AG04450 (cell line): ENCODE results near the gene PIANP. TPM values are rescaled to one million over a fixed set of nuclear protein-coding genes. Genes with fewer than 3 reads are reported as not detected.
"Not testable (repeated sequence)": the region's sequence is repeated elsewhere in the genome, so short reads cannot be mapped to it uniquely, and the experiment has no call there.

Experiments used
- CTCF ChIA-PET: fragments of 300-600, 350-600 bp; formaldehyde crosslinking; extraction: SDS; loops from one replicate; lab custom pipeline; 2022; ENCODE audit warnings: antibody characterized with exemption, inconsistent platforms; lab: Charles Lee
- POLR2A ChIA-PET: fragments of 350-600 bp; formaldehyde crosslinking; extraction: SDS; loops from one replicate; lab custom pipeline; 2021; ENCODE audit warnings: antibody characterized with exemption, inconsistent platforms; lab: Yijun Ruan, JAX
- DNase-seq: peaks from one replicate; pipeline ENCODE4 v3.0.0-alpha.2; 2011; ENCODE audit warnings: low read depth, low spot score
- H3K27ac ChIP-seq: one replicate; pipeline ENCODE4 v1.5.1; 2012; ENCODE audit warnings: low read depth, low read length, control low read depth
- H3K27me3 ChIP-seq: one replicate; pipeline ENCODE4 v1.6.0; 2012; ENCODE audit warnings: low read length; ENCODE audit not compliant: control insufficient read depth, insufficient read depth
- H3K4me3 ChIP-seq: 2 replicates; pipeline ENCODE4 v1.5.1; 2011; ENCODE audit warnings: mild to moderate bottlenecking, low read depth, low read length, control low read depth
- H3K9me3 ChIP-seq: 2 replicates; pipeline ENCODE4 v1.5.1; 2012; ENCODE audit warnings: low read length; ENCODE audit not compliant: control insufficient read depth, insufficient read depth
- polyA plus RNA-seq: library from polyadenylated mRNA; depleted of rRNA; stranded (reverse); fragments of >200 nt; gene quantifications from 2 replicates; pipeline ENCODE4 v1.2.3, GENCODE V29; 2011
- TF ChIP-seq, protein P1 (sequence below): IDR thresholded peaks from 2 replicates; pipeline ENCODE4 v1.5.1; 2011; ENCODE audit warnings: low read depth, low read length, control low read depth, inconsistent platforms

The PIANP gene
- polyA plus RNA-seq, 1 experiment, result 1.2 TPM

DNA sequence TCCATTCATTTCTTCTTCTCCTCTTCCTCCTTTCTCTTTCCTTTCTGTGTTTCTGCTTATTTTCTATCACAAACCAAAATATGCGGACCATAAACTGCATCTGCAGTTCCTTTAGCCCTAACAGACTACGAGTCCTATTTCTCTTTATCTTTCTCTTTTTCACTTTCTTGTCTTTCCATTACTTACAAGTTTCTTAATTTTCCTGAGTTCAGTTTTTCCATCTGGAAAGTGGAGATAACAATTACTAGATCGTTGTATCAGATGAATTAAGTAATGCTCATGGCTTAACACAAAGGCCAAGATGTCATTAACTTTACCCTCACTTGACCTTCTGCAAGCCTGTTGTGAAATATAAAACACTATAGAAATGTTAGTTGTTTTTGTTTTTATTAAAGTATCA is 22.2 kb upstream of the PIANP start:
- H3K27ac ChIP-seq, result no peak overlapping the region
- no peak overlapping the region for H3K4me3 ChIP-seq
- no peak for DNase-seq
- H3K9me3 ChIP-seq, result no peaks in the 10 kb centered on the region
- TF ChIP-seq, protein P1, sequence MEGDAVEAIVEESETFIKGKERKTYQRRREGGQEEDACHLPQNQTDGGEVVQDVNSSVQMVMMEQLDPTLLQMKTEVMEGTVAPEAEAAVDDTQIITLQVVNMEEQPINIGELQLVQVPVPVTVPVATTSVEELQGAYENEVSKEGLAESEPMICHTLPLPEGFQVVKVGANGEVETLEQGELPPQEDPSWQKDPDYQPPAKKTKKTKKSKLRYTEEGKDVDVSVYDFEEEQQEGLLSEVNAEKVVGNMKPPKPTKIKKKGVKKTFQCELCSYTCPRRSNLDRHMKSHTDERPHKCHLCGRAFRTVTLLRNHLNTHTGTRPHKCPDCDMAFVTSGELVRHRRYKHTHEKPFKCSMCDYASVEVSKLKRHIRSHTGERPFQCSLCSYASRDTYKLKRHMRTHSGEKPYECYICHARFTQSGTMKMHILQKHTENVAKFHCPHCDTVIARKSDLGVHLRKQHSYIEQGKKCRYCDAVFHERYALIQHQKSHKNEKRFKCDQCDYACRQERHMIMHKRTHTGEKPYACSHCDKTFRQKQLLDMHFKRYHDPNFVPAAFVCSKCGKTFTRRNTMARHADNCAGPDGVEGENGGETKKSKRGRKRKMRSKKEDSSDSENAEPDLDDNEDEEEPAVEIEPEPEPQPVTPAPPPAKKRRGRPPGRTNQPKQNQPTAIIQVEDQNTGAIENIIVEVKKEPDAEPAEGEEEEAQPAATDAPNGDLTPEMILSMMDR, result no peak
- no peaks in the 10 kb centered on the region for H3K27me3 ChIP-seq
- ChIA-PET POLR2A (no interaction called here), CTCF (interaction anchor here (1.3 to 3.2 kb wide), 5 partner anchors 30 to 168 kb away, joined by 6 to 12 read pairs (median 9); partner anchors contain the start of gene MLF2)

DNA sequence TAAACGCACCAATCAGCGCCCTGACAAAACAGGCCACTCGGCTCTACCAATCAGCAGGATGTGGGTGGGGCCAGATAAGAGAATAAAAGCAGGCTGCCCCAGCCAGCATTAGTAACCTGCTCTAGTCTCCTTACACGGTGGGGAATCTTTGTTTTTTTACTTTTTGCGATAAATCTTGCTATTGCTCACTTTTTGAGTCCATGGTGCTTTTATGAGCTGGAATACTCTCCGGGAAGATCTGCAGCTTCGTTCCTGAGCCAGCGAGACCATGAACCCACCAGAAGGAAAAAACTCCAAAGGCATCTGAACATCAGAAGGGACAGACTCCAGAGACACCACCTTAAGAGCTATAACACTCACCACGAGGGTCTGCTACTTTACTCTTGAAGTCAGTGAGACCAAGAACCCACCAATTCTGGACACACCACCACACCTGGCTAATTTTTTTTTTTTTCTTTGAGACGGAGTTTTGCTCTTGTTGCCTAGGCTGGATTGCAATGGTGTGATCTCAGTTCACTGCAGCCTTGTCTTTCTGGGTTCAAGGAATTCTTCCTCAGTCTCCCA is 16.3 kb upstream of the PIANP start:
- CTCF ChIA-PET, result no interaction called here
- DNase-seq, result no peak
- Histone ChIP-seq H3K27me3 (no peaks in the 10 kb centered on the region), H3K27ac (no peak overlapping the region), H3K4me3 (no peak overlapping the region), H3K9me3 (no peaks in the 10 kb centered on the region; the same call in 1 of the 2 replicates)
- TF ChIP-seq, protein P1, result no peak
- POLR2A ChIA-PET, result no interaction called here

DNA sequence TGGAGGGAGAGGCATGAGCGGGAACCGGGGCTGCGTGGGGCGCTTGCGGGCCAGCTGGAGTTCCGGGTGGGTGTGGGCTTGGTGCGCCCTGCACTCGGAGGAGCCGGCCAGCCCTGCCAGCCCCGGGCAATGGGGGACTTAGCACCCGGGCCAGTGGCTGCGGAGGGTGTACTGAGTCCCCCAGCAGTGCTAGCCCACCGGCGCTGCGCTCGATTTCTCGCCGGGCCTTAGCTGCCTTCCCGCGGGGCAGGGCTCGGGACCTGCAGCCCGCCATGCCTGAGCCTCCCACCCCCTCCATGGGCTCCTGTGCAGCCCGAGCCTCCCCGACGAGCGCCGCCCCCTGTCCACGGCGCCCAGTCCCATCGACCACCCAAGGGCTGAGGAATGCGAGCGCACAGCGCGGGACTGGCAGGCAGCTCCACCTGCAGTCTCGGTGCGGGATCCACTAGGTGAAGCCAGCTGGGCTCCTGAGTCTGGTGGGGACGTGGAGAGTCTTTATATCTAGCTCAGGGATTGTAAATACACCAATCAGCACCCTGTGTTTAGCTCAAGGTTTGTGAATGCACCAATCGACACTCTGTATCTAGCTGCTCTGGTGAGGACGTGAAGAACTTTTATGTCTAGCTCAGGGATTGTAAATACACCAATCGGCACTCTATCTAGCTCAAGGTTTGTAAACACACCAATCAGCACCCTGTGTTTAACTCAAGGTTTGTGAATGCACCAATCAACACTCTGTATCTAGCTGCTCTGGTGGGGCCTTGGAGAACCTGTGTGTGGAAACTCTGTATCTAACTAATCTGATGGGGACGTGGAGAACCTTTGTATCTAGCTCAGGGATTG is 15.6 kb upstream of the PIANP start:
- H3K4me3 ChIP-seq, H3K27ac ChIP-seq, H3K27me3 ChIP-seq, DNase-seq, H3K9me3 ChIP-seq, CTCF ChIA-PET, POLR2A ChIA-PET: not testable (repeated sequence)

DNA sequence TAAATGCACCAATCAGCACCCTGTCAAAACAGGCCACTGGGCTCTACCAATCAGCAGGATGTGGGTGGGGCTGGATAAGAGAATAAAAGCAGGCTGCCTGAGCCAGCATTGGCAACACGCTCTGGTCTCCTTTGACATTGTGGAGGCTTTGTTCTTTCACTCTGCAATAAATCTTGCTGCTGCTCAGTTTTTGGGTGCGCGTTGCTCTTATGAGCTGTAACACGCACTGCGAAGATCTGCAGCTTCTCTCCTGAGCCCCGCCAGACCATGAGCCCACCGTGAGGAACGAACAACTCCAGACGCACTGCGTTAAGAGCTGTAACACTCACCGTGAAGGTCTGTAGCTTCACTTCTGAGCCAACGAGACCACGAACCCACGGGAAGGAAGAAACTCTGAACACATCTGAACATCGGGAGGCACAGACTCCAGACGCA is 8.4 kb upstream of the PIANP start:
- TF ChIP-seq, protein P1, result no peak
- Histone ChIP-seq H3K4me3 (no peak overlapping the region), H3K27ac (no peak overlapping the region), H3K9me3 (no peaks in the 10 kb centered on the region; the same call in 1 of the 2 replicates), H3K27me3 (no peaks in the 10 kb centered on the region)
- DNase-seq, result no peak
- POLR2A ChIA-PET, result interaction anchor here (1.4 kb wide), 1 partner anchor 15 kb away, joined by 5 read pairs; the partner anchor contains the start of gene COPS7A
- CTCF ChIA-PET, result interaction anchor here (0.5 kb wide), 1 partner anchor 139 kb away, joined by 4 read pairs; no protein-coding TSS in a partner anchor

DNA sequence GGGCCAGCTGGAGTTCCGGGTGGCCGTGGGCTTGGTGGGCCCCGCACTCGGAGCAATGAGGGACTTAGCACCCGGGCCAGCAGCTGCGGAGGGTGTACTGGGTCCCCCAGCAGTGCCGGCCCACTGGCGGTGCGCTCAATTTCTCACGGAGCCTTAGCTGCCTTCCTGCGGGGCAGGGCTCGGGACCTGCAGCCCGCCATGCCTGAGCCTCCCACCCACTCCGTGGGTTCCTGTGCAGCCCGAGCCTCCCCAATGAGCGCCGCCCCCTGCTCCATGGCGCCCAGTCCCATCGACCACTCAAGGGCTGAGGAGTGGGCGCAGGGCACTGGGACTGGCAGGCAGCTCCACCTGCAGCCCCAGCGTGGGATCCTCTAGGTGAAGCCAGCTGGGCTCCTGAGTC is 7.7 kb upstream of the PIANP start:
- POLR2A ChIA-PET, H3K9me3 ChIP-seq, H3K27me3 ChIP-seq, H3K4me3 ChIP-seq, DNase-seq, H3K27ac ChIP-seq: not testable (repeated sequence)
- CTCF ChIA-PET, result interaction anchor here (0.5 kb wide), 1 partner anchor 138 kb away, joined by 4 read pairs; no protein-coding TSS in a partner anchor

DNA sequence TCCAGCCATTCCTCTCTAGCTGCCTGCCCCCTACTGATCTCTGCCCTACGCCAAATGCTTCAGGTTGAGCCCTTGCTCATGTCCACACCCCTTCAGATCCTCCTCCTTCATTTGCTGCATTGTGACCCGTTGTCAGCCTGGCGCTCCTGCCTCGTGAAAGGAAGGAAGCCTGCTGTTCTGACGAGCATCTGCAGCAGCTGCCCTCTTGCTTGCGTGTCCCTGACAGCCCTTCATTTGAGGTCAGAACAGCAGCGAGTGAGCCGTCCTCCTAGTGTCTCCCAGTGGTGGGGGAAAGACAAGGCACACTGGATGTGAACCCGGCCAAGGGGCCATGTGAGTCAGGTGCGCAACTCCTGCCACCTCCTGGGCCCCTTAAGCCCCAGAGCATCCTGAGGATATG is 3.0 kb upstream of the PIANP start:
- TF ChIP-seq, protein P1, result no peak
- H3K27ac ChIP-seq, result no peak overlapping the region
- ChIA-PET POLR2A (no interaction called here), CTCF (interaction anchor here (1.1 kb wide), 1 partner anchor 63 kb away, joined by 3 read pairs; the partner anchor contains the start of gene PTMS)
- H3K9me3 ChIP-seq, result no peaks in the 10 kb centered on the region; the same call in 1 of the 2 replicates
- H3K4me3 ChIP-seq, result no peak overlapping the region
- H3K27me3 ChIP-seq, result peaks cover 3% of the 10 kb centered on the region
- no peak for DNase-seq
